Measurements from ENCODE around the gene ZKSCAN5.
A peak's percentile ranks its signal among the peaks of the same experiment; 100 is the strongest.
"Not testable (repeated sequence)": the region's sequence is repeated elsewhere in the genome, so short reads cannot be mapped to it uniquely, and the experiment has no call there.

The ZKSCAN5 gene

GRCh38 chr7:99557196-99557607 lies 52.7 kb downstream of the ZKSCAN5 start:
- DNase-seq, result no peak

- no peak for DNase-seq
These were observed 53.5 kb downstream of the ZKSCAN5 start for GRCh38 chr7:99557940-99558305.

- DNase-seq, result peak in 1 of 2 experiments; percentile 55
These were observed 54.1 kb downstream of the ZKSCAN5 start, which contains the start of gene ZNF655 for GRCh38 chr7:99558306-99559174. ZNF655 (plus strand) TSS chr7:99558642; CDS start chr7:99560560, 1,918 bp downstream.

GRCh38 chr7:99559175-99559915 lies 54.9 kb downstream of the ZKSCAN5 start:
- no peak for DNase-seq

- DNase-seq, result no peak
These were observed 56.6 kb downstream of the ZKSCAN5 start for GRCh38 chr7:99560834-99561736.

GRCh38 chr7:99561737-99562051 lies 57.2 kb downstream of the ZKSCAN5 start:
- no peak for DNase-seq

- DNase-seq, result no peak
These were observed 57.8 kb downstream of the ZKSCAN5 start for GRCh38 chr7:99562114-99562784.

- no peak for DNase-seq
These were observed 58.4 kb downstream of the ZKSCAN5 start for GRCh38 chr7:99562832-99563231.

- DNase-seq, result no peak
These were observed 59.2 kb downstream of the ZKSCAN5 start for GRCh38 chr7:99563650-99564049.

- not testable (repeated sequence) for DNase-seq
These were observed 64.3 kb downstream of the ZKSCAN5 start for GRCh38 chr7:99568770-99569169.

GRCh38 chr7:99571768-99572167 lies 67.3 kb downstream of the ZKSCAN5 start:
- DNase-seq, result no peak

- no peak for DNase-seq
These were observed 68.8 kb downstream of the ZKSCAN5 start for GRCh38 chr7:99573257-99573656.

GRCh38 chr7:99576251-99576650 lies 71.8 kb downstream of the ZKSCAN5 start:
- no peak for DNase-seq

GRCh38 chr7:99579281-99579955 lies 75.0 kb downstream of the ZKSCAN5 start:
- DNase-seq, result no peak

GRCh38 chr7:99579956-99580777 lies 75.7 kb downstream of the ZKSCAN5 start:
- DNase-seq, result peak in 1 of 2 experiments; percentile 15

- not testable (repeated sequence) for DNase-seq
These were observed 76.4 kb downstream of the ZKSCAN5 start for GRCh38 chr7:99580778-99581332.
